ENCODE measurements around the gene PRR35. TPM values are rescaled to one million over a fixed set of nuclear protein-coding genes. Genes with fewer than 3 reads are reported as not detected.

The PRR35 gene
- total and polyA plus RNA-seq, 9 donors, result 0.07 to 0.30 (median 0.13) TPM; not detected in 1

GRCh38 chr16:575354-576196, 15.4 kb downstream of the PRR35 start:
- H3K9me3 ChIP-seq (replicated peaks; ENCODE audit: control insufficient read depth, low read depth, low read length), result no peaks in the 10 kb centered on the region
- WGBS (ENCODE audit: insufficient coverage), result 87% methylated on average over 26 of the region's 36 CpGs
- no peak overlapping the region for H3K4me3 ChIP-seq (ENCODE audit: low read length)
- peaks cover 29% of the 10 kb centered on the region for H3K36me3 ChIP-seq (ENCODE audit: control insufficient read depth, insufficient read depth, low read length)
- no peak overlapping the region for H3K27ac ChIP-seq (ENCODE audit: low read length)
- H3K27me3 ChIP-seq (ENCODE audit: control insufficient read depth, insufficient read depth, low read length), result no peaks in the 10 kb centered on the region
- peaks cover 5% of the 10 kb centered on the region for H3K4me1 ChIP-seq (ENCODE audit: control insufficient read depth, insufficient read depth, low read length)
- DNase-seq, result no peak

- no peak for DNase-seq
- Histone ChIP-seq H3K27ac (ENCODE audit: low read length) (no peak overlapping the region), H3K4me1 (ENCODE audit: control insufficient read depth, insufficient read depth, low read length) (no peaks in the 10 kb centered on the region), H3K36me3 (ENCODE audit: control insufficient read depth, insufficient read depth, low read length) (peaks cover 35% of the 10 kb centered on the region), H3K9me3 (replicated peaks; ENCODE audit: control insufficient read depth, low read depth, low read length) (no peaks in the 10 kb centered on the region), H3K27me3 (ENCODE audit: control insufficient read depth, insufficient read depth, low read length) (no peaks in the 10 kb centered on the region), H3K4me3 (ENCODE audit: low read length) (no peak overlapping the region)
- 66% methylated on average over 20 of the region's 21 CpGs for WGBS (ENCODE audit: insufficient coverage)
These were observed 16.1 kb downstream of the PRR35 start for GRCh38 chr16:576197-576822.

DNA sequence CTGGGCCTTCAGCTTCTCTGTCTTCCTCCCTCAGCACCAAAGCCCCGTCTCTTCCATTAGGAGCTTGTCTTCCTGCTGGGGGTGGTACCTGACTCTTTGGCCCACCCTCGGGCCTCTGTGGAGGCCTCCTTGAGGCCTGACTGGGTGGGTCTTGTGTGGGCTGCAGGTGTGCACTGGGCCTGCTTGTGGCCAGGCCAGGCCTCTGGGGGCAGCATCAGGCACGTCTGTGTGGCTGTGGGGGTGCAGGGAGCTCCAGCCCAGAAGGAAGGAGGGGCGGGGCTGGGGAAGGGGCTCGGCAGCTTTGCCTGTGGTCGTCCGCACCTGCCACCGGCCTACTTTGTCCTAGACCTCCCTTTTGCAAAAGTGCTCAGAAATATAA, 16.6 kb downstream of the PRR35 start:
- WGBS (ENCODE audit: insufficient coverage), result 55% methylated on average over 2 of the region's 8 CpGs

GRCh38 chr16:577796-578195, 17.6 kb downstream of the PRR35 start:
- DNase-seq, result no peak
- Histone ChIP-seq H3K36me3 (ENCODE audit: control insufficient read depth, insufficient read depth, low read length) (peaks cover 35% of the 10 kb centered on the region), H3K9me3 (replicated peaks; ENCODE audit: control insufficient read depth, low read depth, low read length) (no peaks in the 10 kb centered on the region), H3K27ac (ENCODE audit: low read length) (no peak overlapping the region), H3K4me3 (ENCODE audit: low read length) (no peak overlapping the region), H3K27me3 (ENCODE audit: control insufficient read depth, insufficient read depth, low read length) (no peaks in the 10 kb centered on the region), H3K4me1 (ENCODE audit: control insufficient read depth, insufficient read depth, low read length) (no peaks in the 10 kb centered on the region)
- 87% methylated on average over 11 of the region's 13 CpGs for WGBS (ENCODE audit: insufficient coverage)

More for the DNA sequence above, 16.6 kb downstream of the PRR35 start:
- no peak for DNase-seq
- Histone ChIP-seq H3K36me3 (ENCODE audit: control insufficient read depth, insufficient read depth, low read length) (peaks cover 35% of the 10 kb centered on the region), H3K4me1 (ENCODE audit: control insufficient read depth, insufficient read depth, low read length) (no peaks in the 10 kb centered on the region), H3K27ac (ENCODE audit: low read length) (no peak overlapping the region), H3K9me3 (replicated peaks; ENCODE audit: control insufficient read depth, low read depth, low read length) (no peaks in the 10 kb centered on the region), H3K27me3 (ENCODE audit: control insufficient read depth, insufficient read depth, low read length) (no peaks in the 10 kb centered on the region), H3K4me3 (ENCODE audit: low read length) (no peak overlapping the region)

- H3K27me3 ChIP-seq (ENCODE audit: control insufficient read depth, insufficient read depth, low read length), result no peaks in the 10 kb centered on the region
- DNase-seq, result no peak
- WGBS (ENCODE audit: insufficient coverage), result 79% methylated on average over 12 of the region's 24 CpGs
- H3K36me3 ChIP-seq (ENCODE audit: control insufficient read depth, insufficient read depth, low read length), result peaks cover 35% of the 10 kb centered on the region
- no peaks in the 10 kb centered on the region for H3K9me3 ChIP-seq (replicated peaks; ENCODE audit: control insufficient read depth, low read depth, low read length)
- no peaks in the 10 kb centered on the region for H3K4me1 ChIP-seq (ENCODE audit: control insufficient read depth, insufficient read depth, low read length)
- H3K4me3 ChIP-seq (ENCODE audit: low read length), result no peak overlapping the region
- no peak overlapping the region for H3K27ac ChIP-seq (ENCODE audit: low read length)
These were observed 18.2 kb downstream of the PRR35 start for GRCh38 chr16:578232-578869.

DNA sequence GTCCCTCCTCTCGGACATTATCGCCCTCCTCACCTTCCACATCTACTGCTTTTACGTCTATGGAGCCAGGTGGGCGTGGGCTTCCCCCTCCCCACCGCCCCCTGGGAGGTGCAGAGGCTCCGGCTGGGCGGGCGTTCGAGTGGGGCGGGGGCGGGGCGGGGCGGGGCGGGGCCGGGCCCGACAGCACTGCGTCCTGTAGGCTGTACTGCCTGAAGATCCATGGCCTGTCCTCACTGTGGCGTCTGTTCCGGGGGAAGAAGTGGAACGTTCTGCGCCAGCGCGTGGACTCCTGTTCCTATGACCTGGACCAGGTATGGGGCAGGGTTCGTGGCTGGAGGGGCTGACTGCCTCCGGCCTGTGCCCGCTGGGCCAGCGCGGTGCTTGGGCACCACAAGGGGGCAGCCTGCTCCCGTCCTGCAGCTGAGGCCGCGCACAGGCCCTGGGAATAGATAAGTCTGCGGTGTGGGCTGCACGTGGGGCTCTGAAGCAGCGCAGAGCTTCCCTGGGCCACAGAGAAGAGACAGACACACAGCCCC, 18.7 kb downstream of the PRR35 start:
- Histone ChIP-seq H3K36me3 (ENCODE audit: control insufficient read depth, insufficient read depth, low read length) (peaks cover 31% of the 10 kb centered on the region), H3K4me1 (ENCODE audit: control insufficient read depth, insufficient read depth, low read length) (peaks cover 4% of the 10 kb centered on the region), H3K27ac (ENCODE audit: low read length) (no peak overlapping the region), H3K4me3 (ENCODE audit: low read length) (no peak overlapping the region), H3K27me3 (ENCODE audit: control insufficient read depth, insufficient read depth, low read length) (no peaks in the 10 kb centered on the region), H3K9me3 (replicated peaks; ENCODE audit: control insufficient read depth, low read depth, low read length) (no peaks in the 10 kb centered on the region)
- DNase-seq, result peak; percentile 65
- WGBS (ENCODE audit: insufficient coverage), result 26% methylated on average over 24 of the region's 34 CpGs

- no peak overlapping the region for H3K27ac ChIP-seq (ENCODE audit: low read length)
- H3K4me1 ChIP-seq (ENCODE audit: control insufficient read depth, insufficient read depth, low read length), result peaks cover 10% of the 10 kb centered on the region
- peaks cover 18% of the 10 kb centered on the region for H3K36me3 ChIP-seq (ENCODE audit: control insufficient read depth, insufficient read depth, low read length)
- H3K27me3 ChIP-seq (ENCODE audit: control insufficient read depth, insufficient read depth, low read length), result peaks cover under 1% of the 10 kb centered on the region
- 88% methylated on average over 22 of the region's 27 CpGs for WGBS (ENCODE audit: insufficient coverage)
- H3K9me3 ChIP-seq (replicated peaks; ENCODE audit: control insufficient read depth, low read depth, low read length), result no peaks in the 10 kb centered on the region
- no peak overlapping the region for H3K4me3 ChIP-seq (ENCODE audit: low read length)
- DNase-seq, result no peak
These were observed 20.1 kb downstream of the PRR35 start for GRCh38 chr16:580141-580945.

GRCh38 chr16:580946-581498, 20.8 kb downstream of the PRR35 start:
- Histone ChIP-seq H3K36me3 (ENCODE audit: control insufficient read depth, insufficient read depth, low read length) (peaks cover 11% of the 10 kb centered on the region), H3K27me3 (ENCODE audit: control insufficient read depth, insufficient read depth, low read length) (peaks cover 4% of the 10 kb centered on the region), H3K4me1 (ENCODE audit: control insufficient read depth, insufficient read depth, low read length) (peaks cover 17% of the 10 kb centered on the region), H3K4me3 (ENCODE audit: low read length) (no peak overlapping the region), H3K27ac (ENCODE audit: low read length) (no peak overlapping the region), H3K9me3 (replicated peaks; ENCODE audit: control insufficient read depth, low read depth, low read length) (no peaks in the 10 kb centered on the region)
- 87% methylated on average over 16 of the region's 19 CpGs for WGBS (ENCODE audit: insufficient coverage)
- DNase-seq, result no peak

- Histone ChIP-seq H3K9me3 (replicated peaks; ENCODE audit: control insufficient read depth, low read depth, low read length) (no peaks in the 10 kb centered on the region), H3K27me3 (ENCODE audit: control insufficient read depth, insufficient read depth, low read length) (peaks cover 4% of the 10 kb centered on the region), H3K36me3 (ENCODE audit: control insufficient read depth, insufficient read depth, low read length) (peaks cover 10% of the 10 kb centered on the region), H3K4me1 (ENCODE audit: control insufficient read depth, insufficient read depth, low read length) (peaks cover 29% of the 10 kb centered on the region), H3K4me3 (ENCODE audit: low read length) (no peak overlapping the region), H3K27ac (ENCODE audit: low read length) (no peak overlapping the region)
- WGBS (ENCODE audit: insufficient coverage), result 81% methylated on average over 10 of the region's 18 CpGs
- no peak for DNase-seq
These were observed 22.0 kb downstream of the PRR35 start for GRCh38 chr16:582218-582613.

Measured in muscle of leg (tissue), 11 donors.